Fibroblast of lung (primary cell): Measurements from ENCODE around the gene GRM4. TPM values are rescaled to one million over a fixed set of nuclear protein-coding genes. Genes with fewer than 3 reads are reported as not detected.
A peak's percentile ranks its signal among the peaks of the same experiment; 100 is the strongest.

Source experiments
- DNase-seq, 2 donors: peaks; one replicate each; pipeline versions ENCODE4 v3.0.0 to v3.0.0-alpha.2; 2010; ENCODE audit warnings: low read depth in 2 of 2
- H2AFZ ChIP-seq: 2 replicates; pipeline ENCODE4 v1.5.1; 2012; ENCODE audit warnings: low read length, control low read depth, inconsistent platforms
- H3K27ac ChIP-seq: 2 replicates; pipeline ENCODE4 v1.5.1; 2011; ENCODE audit warnings: low read length, control low read depth; ENCODE audit not compliant: insufficient read depth
- H3K27me3 ChIP-seq: 2 replicates; pipeline ENCODE4 v1.5.1; 2011; ENCODE audit warnings: mild to moderate bottlenecking, low read length; ENCODE audit not compliant: control insufficient read depth, insufficient read depth
- H3K36me3 ChIP-seq: 2 replicates; pipeline ENCODE4 v1.5.1; 2011; ENCODE audit warnings: low read length; ENCODE audit not compliant: control insufficient read depth, insufficient read depth
- H3K4me1 ChIP-seq: 2 replicates; pipeline ENCODE4 v1.5.1; 2011; ENCODE audit warnings: low read length; ENCODE audit not compliant: control insufficient read depth, insufficient read depth; ENCODE audit errors: extremely low read depth
- H3K4me2 ChIP-seq: 2 replicates; pipeline ENCODE4 v1.5.1; 2011; ENCODE audit warnings: low read length, control low read depth; ENCODE audit not compliant: insufficient read depth; ENCODE audit errors: extremely low read depth
- H3K4me3 ChIP-seq, 4 experiments: fragments of 200-600 bp in 1 of 4; sonication (generic) in 1 of 4; replicated peaks in 1 of 4; 2 replicates each; pipeline ENCODE4 v1.5.1; 2011 to 2016; ENCODE audit warnings: low read length in 4 of 4, low read depth in 3 of 4, mild to moderate bottlenecking in 3 of 4, control low read depth in 2 of 4, inconsistent platforms in 1 of 4, mixed read lengths in 1 of 4; ENCODE audit not compliant: insufficient read depth in 1 of 4; ENCODE audit errors: control extremely low read depth in 1 of 4
- H3K79me2 ChIP-seq: 2 replicates; pipeline ENCODE4 v1.5.1; 2012; ENCODE audit warnings: mild to moderate bottlenecking, low read length, inconsistent platforms; ENCODE audit not compliant: control insufficient read depth, insufficient read depth
- H3K9ac ChIP-seq: 2 replicates; pipeline ENCODE4 v1.5.1; 2011; ENCODE audit warnings: mild to moderate bottlenecking, low read length, control low read depth; ENCODE audit not compliant: insufficient read depth
- H3K9me3 ChIP-seq: 2 replicates; pipeline ENCODE4 v1.5.1; 2012; ENCODE audit warnings: low read depth, low read length; ENCODE audit not compliant: control insufficient read depth, insufficient read depth
- H4K20me1 ChIP-seq: 2 replicates; pipeline ENCODE4 v1.5.1; 2011; ENCODE audit warnings: low read length; ENCODE audit not compliant: control insufficient read depth, insufficient read depth; ENCODE audit errors: extremely low read depth
- CTCF ChIP-seq, 2 donors: IDR thresholded peaks in 1 of 2; conservative IDR thresholded peaks in 1 of 2; 1 replicate in 1 of 2; 2 replicates in 1 of 2; pipeline ENCODE4 v1.5.1; 2011 to 2012; ENCODE audit warnings: low read length in 2 of 2, control low read depth in 1 of 2, inconsistent platforms in 1 of 2, low read depth in 1 of 2, mild to moderate bottlenecking in 1 of 2
- EZH2 ChIP-seq: IDR thresholded peaks from 2 replicates; pipeline ENCODE4 v1.5.1; 2012; ENCODE audit warnings: low read length, control low read depth, mild to moderate bottlenecking; ENCODE audit errors: missing control alignments
- polyA plus RNA-seq, 2 donors: library from polyadenylated mRNA; depleted of rRNA in 1 of 2; stranded (reverse) in 1 of 2; unstranded in 1 of 2; fragments of >200 nt; gene quantifications; 2 replicates each; pipeline ENCODE4 v1.2.1, GENCODE V29; 2011 to 2012; ENCODE audit warnings: missing spikeins in 1 of 2
- total RNA-seq: library from RNA; depleted of rRNA; stranded (reverse); fragments of >200 nt; gene quantifications from 2 replicates; pipeline ENCODE4 v1.2.1, GENCODE V29; 2014

The GRM4 gene
- total and polyA plus RNA-seq, 2 donors (not counting 1 experiment from before 2014, with no cell fraction given): under 0.01 TPM; not detected in 1

GRCh38 chr6:34067814-34068213, 78.1 kb downstream of the GRM4 start:
- H3K4me3 ChIP-seq: no peak overlapping the region
- no peak overlapping the region for H3K4me2 ChIP-seq
- no peaks in the 10 kb centered on the region for H3K79me2 ChIP-seq
- no peaks in the 10 kb centered on the region for H3K9me3 ChIP-seq
- TF ChIP-seq CTCF (conservative IDR thresholded peaks at IDR 0.05 in 1 of 2, IDR thresholded peaks at IDR 0.05 in 1 of 2; ENCODE audit: low read depth in 1 of 2, low read length in 2 of 2) (no peak), EZH2 (no peak)
- H2AFZ ChIP-seq: no peak overlapping the region
- H3K27ac ChIP-seq: no peak overlapping the region
- no peaks in the 10 kb centered on the region for H4K20me1 ChIP-seq
- H3K9ac ChIP-seq: no peak overlapping the region
- no peaks in the 10 kb centered on the region for H3K4me1 ChIP-seq
- no peak for DNase-seq
- H3K27me3 ChIP-seq: peaks cover 25% of the 10 kb centered on the region
- no peaks in the 10 kb centered on the region for H3K36me3 ChIP-seq

GRCh38 chr6:34066772-34067770, 78.8 kb downstream of the GRM4 start:
- Histone ChIP-seq H2AFZ (no peak overlapping the region), H3K27ac (no peak overlapping the region), H3K9ac (no peak overlapping the region), H3K36me3 (no peaks in the 10 kb centered on the region), H3K4me2 (no peak overlapping the region), H4K20me1 (no peaks in the 10 kb centered on the region), H3K27me3 (peaks cover 25% of the 10 kb centered on the region), H3K9me3 (no peaks in the 10 kb centered on the region), H3K4me3 (no peak overlapping the region), H3K4me1 (no peaks in the 10 kb centered on the region), H3K79me2 (no peaks in the 10 kb centered on the region)
- no peak for DNase-seq
- TF ChIP-seq CTCF (conservative IDR thresholded peaks at IDR 0.05 in 1 of 2, IDR thresholded peaks at IDR 0.05 in 1 of 2; ENCODE audit: low read depth in 1 of 2, low read length in 2 of 2): no peak
- TF ChIP-seq EZH2: no peak

- Histone ChIP-seq H3K4me3 (no peak overlapping the region), H3K27ac (no peak overlapping the region), H3K9me3 (no peaks in the 10 kb centered on the region), H3K9ac (no peak overlapping the region), H2AFZ (no peak overlapping the region), H4K20me1 (no peaks in the 10 kb centered on the region), H3K36me3 (no peaks in the 10 kb centered on the region), H3K4me2 (no peak overlapping the region), H3K4me1 (no peaks in the 10 kb centered on the region), H3K27me3 (peaks cover 25% of the 10 kb centered on the region), H3K79me2 (no peaks in the 10 kb centered on the region)
- TF ChIP-seq EZH2 (peak; percentile 2), CTCF (conservative IDR thresholded peaks at IDR 0.05 in 1 of 2, IDR thresholded peaks at IDR 0.05 in 1 of 2; ENCODE audit: low read depth in 1 of 2, low read length in 2 of 2) (no peak)
- DNase-seq: no peak
Observed at GRCh38 chr6:34066218-34066571, 79.7 kb downstream of the GRM4 start.
